ENCODE measurements around the gene NCAPG2.
"Not testable (repeated sequence)": the region's sequence is repeated elsewhere in the genome, so short reads cannot be mapped to it uniquely, and the experiment has no call there.

Gene NCAPG2

DNA sequence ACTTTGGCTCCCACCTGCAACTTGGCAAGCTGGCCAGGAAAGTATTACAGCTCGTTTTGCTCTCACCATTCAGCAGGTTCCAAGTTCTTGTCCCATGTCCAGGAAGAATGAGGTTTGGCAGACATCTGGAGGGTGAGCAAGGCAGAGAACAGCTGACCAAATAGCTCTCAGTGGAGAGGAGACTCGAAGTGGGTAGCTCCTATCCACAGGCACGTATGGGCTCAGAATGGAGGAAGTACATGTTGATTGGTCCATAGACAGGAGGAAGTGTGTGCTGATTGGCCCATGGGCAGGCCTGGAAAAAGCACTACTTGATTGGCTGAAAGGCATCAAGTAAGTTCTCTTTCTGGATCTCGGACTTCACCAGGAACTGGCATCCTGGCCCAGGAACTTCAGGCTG lies 3.0 kb upstream of the NCAPG2 start:
- no peaks in the 10 kb centered on the region for H3K9me3 ChIP-seq (ENCODE audit: control insufficient read depth, low read length)
- H3K4me3 ChIP-seq (ENCODE audit: insufficient read depth, low read depth, low read length, poor library complexity, severe bottlenecking) = no peak overlapping the region
- no peaks in the 10 kb centered on the region for H3K36me3 ChIP-seq (ENCODE audit: control insufficient read depth, insufficient read depth, low read length)
- H3K4me1 ChIP-seq (ENCODE audit: control insufficient read depth, insufficient read depth, low read length, poor library complexity, severe bottlenecking) = peaks cover 6% of the 10 kb centered on the region
- H3K27ac ChIP-seq (ENCODE audit: insufficient read depth, low read length, poor library complexity, severe bottlenecking) = no peak overlapping the region
- H3K27me3 ChIP-seq (replicated peaks; ENCODE audit: control insufficient read depth, insufficient read depth, low read length, poor library complexity, severe bottlenecking) = no peaks in the 10 kb centered on the region
- no peak for DNase-seq

DNA sequence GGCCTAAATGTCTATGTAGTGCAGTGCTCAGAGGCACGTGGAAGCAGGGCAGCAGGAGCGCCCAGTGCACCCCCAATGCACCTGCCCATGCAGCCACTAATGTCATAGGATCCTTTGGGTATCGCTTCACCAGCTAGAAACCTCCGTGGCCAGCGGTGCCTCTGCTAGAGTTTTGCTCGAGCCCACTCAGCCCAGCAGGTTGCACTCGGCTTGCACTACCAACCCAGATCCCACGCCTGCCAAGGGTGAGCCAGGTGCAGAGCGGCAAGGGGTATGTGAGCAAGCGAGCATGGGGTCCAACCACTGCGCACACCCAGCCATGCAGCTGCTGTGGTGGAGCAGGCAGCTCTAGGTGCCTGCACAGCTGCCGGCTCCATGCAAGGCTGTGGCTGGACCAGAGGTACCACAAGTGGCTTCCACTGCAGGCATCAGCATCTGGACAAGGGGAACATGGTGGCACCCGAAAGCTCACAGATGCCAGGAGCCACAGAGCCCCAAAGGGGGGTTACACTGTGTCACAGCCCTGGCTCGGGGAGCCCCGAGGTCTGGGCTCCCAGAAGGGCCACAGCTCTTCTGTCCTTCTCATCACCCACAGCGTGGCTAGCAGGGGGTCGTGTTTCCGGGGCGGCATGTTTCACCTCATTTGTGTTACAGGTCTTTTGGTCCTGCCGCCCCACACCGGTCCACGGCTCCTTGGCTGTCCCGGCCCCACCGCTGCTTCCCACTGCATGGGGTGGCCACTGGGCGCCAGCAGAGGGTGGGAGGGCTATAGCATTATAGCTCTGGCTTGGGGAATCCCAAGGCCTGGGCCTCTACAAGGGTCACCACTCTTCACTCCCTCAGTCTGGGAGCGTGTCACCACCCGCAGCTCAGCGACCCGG lies 2.3 kb upstream of the NCAPG2 start:
- peaks cover 6% of the 10 kb centered on the region for H3K4me1 ChIP-seq (ENCODE audit: control insufficient read depth, insufficient read depth, low read length, poor library complexity, severe bottlenecking)
- H3K4me3 ChIP-seq (ENCODE audit: insufficient read depth, low read depth, low read length, poor library complexity, severe bottlenecking) = no peak overlapping the region
- H3K36me3 ChIP-seq (ENCODE audit: control insufficient read depth, insufficient read depth, low read length) = no peaks in the 10 kb centered on the region
- no peak for DNase-seq
- H3K27ac ChIP-seq (ENCODE audit: insufficient read depth, low read length, poor library complexity, severe bottlenecking) = no peak overlapping the region
- no peaks in the 10 kb centered on the region for H3K9me3 ChIP-seq (ENCODE audit: control insufficient read depth, low read length)
- no peaks in the 10 kb centered on the region for H3K27me3 ChIP-seq (replicated peaks; ENCODE audit: control insufficient read depth, insufficient read depth, low read length, poor library complexity, severe bottlenecking)

DNA sequence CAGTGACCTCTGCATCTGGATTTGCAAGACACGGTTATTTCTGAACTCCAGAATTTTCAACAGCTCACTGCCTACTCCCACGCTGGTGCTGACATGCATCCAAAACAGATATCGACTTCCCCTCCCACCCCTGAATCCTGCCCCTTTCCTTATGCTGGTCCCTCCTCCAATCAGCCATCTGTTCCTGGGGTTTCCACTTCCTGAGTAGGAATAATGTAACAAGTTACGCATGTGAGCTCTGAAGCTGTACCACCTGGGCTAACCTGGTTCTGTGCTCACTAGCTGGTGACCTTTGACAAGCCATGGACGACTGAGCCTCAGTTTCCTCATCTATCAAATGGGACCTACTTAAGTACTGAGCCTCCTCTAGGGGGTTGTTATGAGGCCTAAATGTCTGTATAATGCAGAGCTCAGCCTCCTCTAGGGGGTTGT lies 1.7 kb upstream of the NCAPG2 start:
- no peak overlapping the region for H3K27ac ChIP-seq (ENCODE audit: insufficient read depth, low read length, poor library complexity, severe bottlenecking)
- no peaks in the 10 kb centered on the region for H3K27me3 ChIP-seq (replicated peaks; ENCODE audit: control insufficient read depth, insufficient read depth, low read length, poor library complexity, severe bottlenecking)
- no peak overlapping the region for H3K4me3 ChIP-seq (ENCODE audit: insufficient read depth, low read depth, low read length, poor library complexity, severe bottlenecking)
- no peaks in the 10 kb centered on the region for H3K36me3 ChIP-seq (ENCODE audit: control insufficient read depth, insufficient read depth, low read length)
- H3K4me1 ChIP-seq (ENCODE audit: control insufficient read depth, insufficient read depth, low read length, poor library complexity, severe bottlenecking) = peaks cover 6% of the 10 kb centered on the region
- no peaks in the 10 kb centered on the region for H3K9me3 ChIP-seq (ENCODE audit: control insufficient read depth, low read length)
- DNase-seq = no peak

DNA sequence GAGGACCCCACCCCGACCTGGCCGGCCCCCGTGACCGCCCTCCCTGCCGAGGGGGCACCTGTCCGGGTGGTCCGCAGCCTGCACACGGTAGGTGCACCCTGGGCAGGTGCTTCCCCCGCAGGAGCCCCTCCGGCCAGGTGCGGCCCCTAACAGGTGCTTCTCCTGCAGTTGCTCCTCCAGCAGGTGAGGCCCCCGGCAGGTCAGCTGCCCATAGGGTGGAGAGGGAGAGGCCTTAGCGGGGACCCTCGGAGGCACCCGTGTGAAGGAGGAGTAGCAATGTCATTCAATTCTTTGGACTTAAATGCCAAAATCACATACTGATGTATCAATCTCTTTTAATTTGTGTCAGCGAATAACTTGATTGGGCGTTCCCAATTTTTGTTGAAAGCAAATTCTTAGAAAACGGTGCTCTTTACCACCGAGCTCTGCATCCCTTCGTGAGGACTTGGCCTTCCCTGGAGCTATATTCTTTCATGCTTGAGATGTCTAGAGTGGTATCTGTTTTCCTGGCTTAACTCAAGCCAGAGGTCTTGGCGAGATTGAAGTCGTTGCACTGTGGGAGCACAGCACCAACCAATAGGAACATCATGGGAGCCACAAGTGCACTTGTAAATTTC lies 738 bp upstream of the NCAPG2 start:
- Histone ChIP-seq H3K9me3 (ENCODE audit: control insufficient read depth, low read length) (no peaks in the 10 kb centered on the region), H3K27me3 (replicated peaks; ENCODE audit: control insufficient read depth, insufficient read depth, low read length, poor library complexity, severe bottlenecking) (no peaks in the 10 kb centered on the region), H3K4me1 (ENCODE audit: control insufficient read depth, insufficient read depth, low read length, poor library complexity, severe bottlenecking) (peaks cover 6% of the 10 kb centered on the region), H3K27ac (ENCODE audit: insufficient read depth, low read length, poor library complexity, severe bottlenecking) (peak overlapping the region; percentile 64), H3K36me3 (ENCODE audit: control insufficient read depth, insufficient read depth, low read length) (no peaks in the 10 kb centered on the region), H3K4me3 (ENCODE audit: insufficient read depth, low read depth, low read length, poor library complexity, severe bottlenecking) (peak overlapping the region; percentile 65)
- DNase-seq = no peak

DNA sequence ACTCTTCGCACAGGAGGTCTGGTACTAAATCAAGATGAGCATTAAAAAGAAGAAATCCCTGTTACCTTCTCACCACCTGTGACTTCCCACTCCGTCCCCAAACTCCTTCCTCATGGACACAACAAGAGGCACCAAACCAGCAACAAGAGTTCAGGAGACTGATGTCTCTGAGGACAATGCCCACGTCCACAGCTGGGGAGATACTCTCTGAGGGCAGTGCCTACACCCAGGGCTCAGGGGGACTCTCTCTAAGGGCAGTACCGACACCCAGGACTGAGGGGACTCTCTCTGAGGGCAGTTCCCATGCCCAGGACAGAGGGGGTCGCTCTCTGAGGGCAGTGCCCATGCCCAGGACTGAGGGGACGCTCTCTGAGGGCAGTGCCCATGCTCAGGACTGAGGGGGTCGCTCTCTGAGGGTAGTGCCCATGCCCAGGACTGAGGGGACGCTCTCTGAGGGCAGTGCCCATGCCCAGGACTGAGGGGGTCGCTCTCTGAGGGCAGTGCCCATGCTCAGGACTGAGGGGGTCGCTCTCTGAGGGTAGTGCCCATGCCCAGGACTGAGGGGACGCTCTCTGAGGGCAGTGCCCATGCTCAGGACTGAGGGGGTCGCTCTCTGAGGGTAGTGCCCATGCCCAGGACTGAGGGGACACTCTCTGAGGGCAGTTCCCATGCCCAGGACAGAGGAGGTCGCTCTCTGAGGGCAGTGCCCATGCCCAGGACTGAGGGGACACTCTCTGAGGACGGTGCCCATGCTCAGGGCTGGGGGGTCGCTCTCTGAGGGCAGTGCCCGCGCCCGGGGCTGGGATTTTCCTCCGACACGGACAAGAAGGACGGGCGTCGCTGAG lies 703 bp downstream of the NCAPG2 start:
- not testable (repeated sequence) for H3K9me3 ChIP-seq (ENCODE audit: control insufficient read depth, low read length); H3K4me1 ChIP-seq (ENCODE audit: control insufficient read depth, insufficient read depth, low read length, poor library complexity, severe bottlenecking); H3K27me3 ChIP-seq (replicated peaks; ENCODE audit: control insufficient read depth, insufficient read depth, low read length, poor library complexity, severe bottlenecking); H3K36me3 ChIP-seq (ENCODE audit: control insufficient read depth, insufficient read depth, low read length); DNase-seq
- Histone ChIP-seq H3K4me3 (ENCODE audit: insufficient read depth, low read depth, low read length, poor library complexity, severe bottlenecking) (peak overlapping the region; percentile 65), H3K27ac (ENCODE audit: insufficient read depth, low read length, poor library complexity, severe bottlenecking) (peak overlapping the region; percentile 40)

DNA sequence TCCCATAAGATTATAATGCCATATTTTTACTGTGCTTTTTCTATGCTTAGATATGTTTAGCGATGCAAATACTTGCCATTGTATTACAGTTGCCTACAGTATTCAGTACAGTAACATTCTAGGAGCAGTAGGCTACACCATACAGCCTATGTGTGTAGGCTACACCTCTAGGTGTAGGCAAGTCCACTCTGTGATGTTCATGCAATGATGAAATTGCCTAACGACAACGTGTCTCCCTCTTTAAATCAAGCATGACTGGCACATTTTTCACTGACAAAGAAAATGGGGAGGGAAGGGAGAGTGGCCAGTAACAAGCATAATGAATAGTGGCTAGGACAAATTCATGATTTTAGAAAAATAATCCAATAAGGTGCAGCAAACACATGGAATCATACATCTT lies 1.7 kb downstream of the NCAPG2 start:
- Histone ChIP-seq H3K9me3 (ENCODE audit: control insufficient read depth, low read length) (no peaks in the 10 kb centered on the region), H3K4me1 (ENCODE audit: control insufficient read depth, insufficient read depth, low read length, poor library complexity, severe bottlenecking) (peaks cover 6% of the 10 kb centered on the region), H3K36me3 (ENCODE audit: control insufficient read depth, insufficient read depth, low read length) (no peaks in the 10 kb centered on the region), H3K27me3 (replicated peaks; ENCODE audit: control insufficient read depth, insufficient read depth, low read length, poor library complexity, severe bottlenecking) (no peaks in the 10 kb centered on the region), H3K4me3 (ENCODE audit: insufficient read depth, low read depth, low read length, poor library complexity, severe bottlenecking) (no peak overlapping the region), H3K27ac (ENCODE audit: insufficient read depth, low read length, poor library complexity, severe bottlenecking) (no peak overlapping the region)
- no peak for DNase-seq

DNA sequence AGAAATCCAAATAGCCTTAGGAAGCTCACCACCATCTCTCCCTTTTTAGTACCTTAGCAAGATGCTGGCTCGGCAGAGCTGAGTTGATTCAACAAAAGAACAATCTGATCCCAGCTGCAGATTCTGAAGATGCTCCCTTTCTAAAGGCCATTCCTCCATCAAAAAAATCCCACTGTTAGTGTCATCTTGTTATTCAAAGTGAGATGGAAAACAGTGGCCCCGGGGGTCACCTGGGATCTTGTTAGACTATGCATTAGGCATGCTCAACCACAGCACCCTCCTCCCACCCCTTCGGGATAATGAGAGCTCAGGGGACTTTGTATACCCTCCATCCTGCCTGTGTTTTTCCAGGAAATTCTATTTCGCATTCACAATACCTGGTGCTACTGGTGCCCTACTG lies 2.4 kb downstream of the NCAPG2 start:
- H3K4me3 ChIP-seq (ENCODE audit: insufficient read depth, low read depth, low read length, poor library complexity, severe bottlenecking) = no peak overlapping the region
- no peak for DNase-seq
- peaks cover 6% of the 10 kb centered on the region for H3K4me1 ChIP-seq (ENCODE audit: control insufficient read depth, insufficient read depth, low read length, poor library complexity, severe bottlenecking)
- H3K9me3 ChIP-seq (ENCODE audit: control insufficient read depth, low read length) = no peaks in the 10 kb centered on the region
- no peaks in the 10 kb centered on the region for H3K27me3 ChIP-seq (replicated peaks; ENCODE audit: control insufficient read depth, insufficient read depth, low read length, poor library complexity, severe bottlenecking)
- H3K27ac ChIP-seq (ENCODE audit: insufficient read depth, low read length, poor library complexity, severe bottlenecking) = no peak overlapping the region
- no peaks in the 10 kb centered on the region for H3K36me3 ChIP-seq (ENCODE audit: control insufficient read depth, insufficient read depth, low read length)

DNA sequence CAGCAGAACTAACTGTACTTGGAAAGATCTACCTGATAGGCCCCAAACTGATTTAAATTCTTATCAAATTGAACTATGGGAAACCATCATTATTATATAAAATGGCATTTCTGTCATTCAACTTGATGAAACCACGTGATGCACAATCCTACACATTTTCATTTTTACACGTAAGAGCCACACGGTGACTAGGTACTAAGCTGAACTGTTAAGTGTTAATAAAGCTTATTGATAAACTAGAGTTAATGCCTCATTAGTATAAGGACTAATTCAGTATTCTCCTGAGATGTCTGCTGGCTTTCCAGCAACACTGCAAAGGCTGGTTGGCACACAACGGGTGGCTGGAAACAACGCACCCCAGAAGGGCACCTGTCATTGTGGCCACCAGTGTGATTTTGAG lies 4.6 kb downstream of the NCAPG2 start:
- DNase-seq = no peak
- H3K4me1 ChIP-seq (ENCODE audit: control insufficient read depth, insufficient read depth, low read length, poor library complexity, severe bottlenecking) = no peaks in the 10 kb centered on the region
- H3K9me3 ChIP-seq (ENCODE audit: control insufficient read depth, low read length) = no peaks in the 10 kb centered on the region
- no peak overlapping the region for H3K27ac ChIP-seq (ENCODE audit: insufficient read depth, low read length, poor library complexity, severe bottlenecking)
- H3K27me3 ChIP-seq (replicated peaks; ENCODE audit: control insufficient read depth, insufficient read depth, low read length, poor library complexity, severe bottlenecking) = no peaks in the 10 kb centered on the region
- H3K4me3 ChIP-seq (ENCODE audit: insufficient read depth, low read depth, low read length, poor library complexity, severe bottlenecking) = no peak overlapping the region
- no peaks in the 10 kb centered on the region for H3K36me3 ChIP-seq (ENCODE audit: control insufficient read depth, insufficient read depth, low read length)

DNA sequence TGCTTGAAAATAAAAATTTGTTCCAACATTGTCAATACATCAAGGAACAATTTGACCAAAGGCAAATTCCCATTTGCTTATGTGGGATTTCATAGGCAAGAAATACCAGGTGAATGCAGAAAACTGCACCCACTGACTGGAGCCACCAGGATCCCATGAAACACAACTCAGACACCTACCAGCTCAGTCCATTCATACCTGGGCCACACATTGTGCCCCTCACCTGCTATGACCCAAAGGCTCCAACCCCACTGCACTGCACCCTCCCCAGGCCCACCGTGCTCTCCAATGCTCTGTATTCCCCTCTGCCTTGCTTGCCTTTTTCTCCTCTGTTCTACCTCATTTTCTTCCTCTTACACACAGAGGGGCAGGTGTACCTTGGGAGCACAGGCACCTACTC lies 5.3 kb downstream of the NCAPG2 start:
- Histone ChIP-seq H3K27me3 (replicated peaks; ENCODE audit: control insufficient read depth, insufficient read depth, low read length, poor library complexity, severe bottlenecking) (no peaks in the 10 kb centered on the region), H3K36me3 (ENCODE audit: control insufficient read depth, insufficient read depth, low read length) (no peaks in the 10 kb centered on the region), H3K4me1 (ENCODE audit: control insufficient read depth, insufficient read depth, low read length, poor library complexity, severe bottlenecking) (no peaks in the 10 kb centered on the region), H3K9me3 (ENCODE audit: control insufficient read depth, low read length) (no peaks in the 10 kb centered on the region), H3K27ac (ENCODE audit: insufficient read depth, low read length, poor library complexity, severe bottlenecking) (no peak overlapping the region), H3K4me3 (ENCODE audit: insufficient read depth, low read depth, low read length, poor library complexity, severe bottlenecking) (no peak overlapping the region)
- DNase-seq = no peak
